Activated gamma-delta T cell treated with Interleukin-2 at 50 U/mL for 16 hours (primary cell): Measurements from ENCODE around the gene PREX1.

Experiments used
- DNase-seq: peaks from one replicate; pipeline ENCODE4 v3.0.0-alpha.2; 2020

Gene PREX1

GRCh38 chr20:48649104-48649626 lies 178.6 kb downstream of the PREX1 start:
- DNase-seq, result no peak

DNA sequence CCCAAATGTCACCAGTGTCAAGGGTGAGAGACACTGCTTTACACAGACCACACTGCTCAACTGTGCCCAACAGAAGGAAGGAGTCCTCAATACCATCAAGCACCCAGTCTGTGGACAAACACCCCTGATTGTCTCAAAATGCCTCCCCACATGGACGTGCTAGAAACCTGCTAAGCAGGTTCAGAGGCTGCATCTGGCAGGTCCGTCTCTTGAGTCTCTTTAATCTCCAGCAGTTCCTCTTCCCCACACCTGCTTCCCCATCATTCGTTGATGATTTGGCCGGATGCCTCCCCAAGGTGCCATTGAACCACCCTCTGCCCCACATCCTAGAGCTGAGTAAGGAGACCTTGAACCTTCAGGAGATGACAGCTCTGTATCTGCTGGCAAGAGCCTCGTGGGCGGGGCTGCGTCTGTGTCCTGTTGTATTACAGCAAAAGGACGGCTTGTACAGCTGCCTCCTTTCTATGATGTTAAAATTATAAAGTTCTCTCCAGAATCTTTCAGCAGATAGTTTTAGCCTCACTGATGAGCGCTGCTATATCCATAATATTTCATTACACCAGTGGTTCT lies 179.2 kb downstream of the PREX1 start:
- DNase-seq, result no peak

- DNase-seq, result no peak
Observed at GRCh38 chr20:48647858-48648257, 179.9 kb downstream of the PREX1 start.

DNA sequence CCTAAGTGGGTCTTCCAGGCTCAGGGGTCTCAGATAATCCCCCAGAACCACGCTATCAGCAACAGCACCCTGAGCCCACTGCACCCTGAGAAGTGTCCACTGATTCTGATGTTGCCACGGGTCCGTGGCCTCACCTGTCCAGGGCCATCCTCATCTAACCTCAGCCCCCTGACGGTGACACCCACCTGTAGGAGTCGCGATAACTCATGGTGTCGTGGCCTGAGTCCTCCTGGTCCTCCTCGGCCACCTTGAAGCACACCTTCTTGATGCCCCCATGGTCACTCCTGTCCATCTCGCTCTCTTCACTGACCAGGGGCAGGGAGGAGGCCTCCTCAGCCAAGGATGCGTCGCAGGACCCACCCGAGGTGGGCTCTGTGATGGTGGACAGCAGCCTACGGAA lies 182.1 kb downstream of the PREX1 start:
- no peak for DNase-seq

- DNase-seq, result no peak
Observed at GRCh38 chr20:48644286-48644828, 183.4 kb downstream of the PREX1 start.

DNA sequence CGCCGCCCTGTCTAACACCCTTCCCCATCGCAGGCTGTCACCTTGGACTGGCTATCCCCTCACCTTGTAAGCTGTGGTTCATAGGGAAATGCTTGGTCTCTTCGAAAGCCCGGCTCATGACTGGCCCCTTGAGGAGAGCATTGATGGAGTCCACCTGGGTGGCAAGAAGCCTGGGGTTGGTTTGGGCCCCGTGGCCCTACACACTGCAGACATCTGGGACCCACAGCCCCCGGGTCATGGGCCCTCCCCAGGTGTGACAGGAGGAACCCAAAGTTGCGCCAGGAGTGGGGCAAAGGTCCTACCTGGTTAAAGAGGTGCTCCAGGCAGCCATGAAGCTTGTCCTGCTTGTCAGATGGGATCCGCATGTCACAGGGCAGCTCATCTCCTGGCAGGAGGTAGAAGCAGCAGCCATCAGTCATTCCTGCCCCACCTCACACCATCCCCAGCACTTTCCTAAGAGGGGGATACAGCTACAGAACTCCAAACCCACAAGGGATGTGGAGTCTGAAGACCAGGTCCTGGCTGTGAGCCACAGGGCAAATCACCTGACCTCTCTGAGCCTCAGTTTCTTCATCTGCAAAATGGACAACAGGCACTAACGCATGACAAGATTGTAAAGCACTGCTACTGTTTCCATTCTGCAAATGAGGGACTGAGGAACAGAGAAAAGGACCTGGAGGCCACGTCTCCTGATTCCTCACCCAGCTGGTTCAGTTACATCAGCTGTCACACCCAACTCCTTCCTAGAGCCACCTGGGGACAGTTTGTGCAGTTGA lies 185.5 kb downstream of the PREX1 start:
- no peak for DNase-seq

DNA sequence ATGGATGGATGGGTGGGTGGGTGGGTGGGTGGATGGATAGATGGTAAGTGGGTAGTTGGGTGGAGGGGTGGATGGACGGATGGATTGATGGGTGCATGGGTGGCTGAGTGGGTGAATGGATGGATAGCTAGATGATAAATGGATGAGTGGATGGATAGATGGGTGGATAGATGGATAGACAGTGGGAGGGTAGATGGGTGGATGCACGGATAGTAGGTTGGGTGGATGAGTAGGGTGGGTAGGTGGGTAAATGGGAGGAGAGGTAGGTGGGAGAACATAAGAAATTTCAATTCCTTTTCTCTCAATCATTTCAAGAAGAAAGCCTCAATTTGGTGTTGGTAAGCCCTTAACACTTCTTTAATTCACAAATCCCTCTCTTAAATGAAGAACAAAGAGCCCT lies 186.9 kb downstream of the PREX1 start:
- DNase-seq, result no peak

GRCh38 chr20:48639899-48640298 lies 187.9 kb downstream of the PREX1 start:
- no peak for DNase-seq

GRCh38 chr20:48638546-48638945 lies 189.3 kb downstream of the PREX1 start:
- DNase-seq, result no peak

DNA sequence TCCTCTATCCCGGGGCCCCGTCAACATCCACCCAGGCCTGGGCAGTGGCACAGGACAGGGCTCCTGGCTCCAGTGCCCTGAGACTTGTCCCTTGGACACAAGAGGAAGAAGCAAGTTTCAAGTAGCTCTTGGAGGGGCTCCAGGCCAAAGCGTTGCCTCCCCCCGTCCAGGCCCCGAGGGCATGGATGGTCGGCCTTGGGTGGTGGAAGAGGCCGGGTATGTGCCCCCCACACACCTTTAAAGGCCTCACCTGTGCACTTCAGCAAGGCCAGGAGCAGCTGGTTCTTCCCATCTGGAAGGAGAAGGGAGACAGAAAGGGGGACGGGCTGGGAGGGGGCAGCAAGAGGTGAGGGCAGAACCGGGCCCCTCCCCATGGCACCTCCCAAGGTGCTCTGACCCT lies 190.3 kb downstream of the PREX1 start:
- DNase-seq, result no peak

DNA sequence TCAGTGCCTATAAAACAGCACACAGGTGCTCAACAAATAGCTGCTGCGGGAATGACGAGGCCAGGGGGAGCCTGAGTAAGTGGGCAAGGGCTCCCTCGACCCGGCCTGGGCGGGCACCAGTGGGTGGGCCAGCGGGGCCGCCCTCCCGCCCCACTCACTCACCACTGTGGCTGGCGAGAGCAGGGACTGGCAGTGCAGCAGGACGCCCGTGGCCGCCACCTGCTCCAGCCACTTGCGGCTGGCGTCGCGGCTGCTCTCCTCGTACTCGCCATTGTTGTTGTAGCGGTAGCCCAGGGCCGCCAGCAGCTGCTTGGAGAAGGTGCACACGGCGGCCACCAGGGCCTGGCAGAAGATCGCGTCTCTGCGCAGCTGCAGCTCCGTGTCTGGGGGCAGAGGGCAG lies 191.5 kb downstream of the PREX1 start:
- no peak for DNase-seq

- DNase-seq, result peak; percentile 47
Observed at GRCh38 chr20:48635791-48636267, 192.0 kb downstream of the PREX1 start.

DNA sequence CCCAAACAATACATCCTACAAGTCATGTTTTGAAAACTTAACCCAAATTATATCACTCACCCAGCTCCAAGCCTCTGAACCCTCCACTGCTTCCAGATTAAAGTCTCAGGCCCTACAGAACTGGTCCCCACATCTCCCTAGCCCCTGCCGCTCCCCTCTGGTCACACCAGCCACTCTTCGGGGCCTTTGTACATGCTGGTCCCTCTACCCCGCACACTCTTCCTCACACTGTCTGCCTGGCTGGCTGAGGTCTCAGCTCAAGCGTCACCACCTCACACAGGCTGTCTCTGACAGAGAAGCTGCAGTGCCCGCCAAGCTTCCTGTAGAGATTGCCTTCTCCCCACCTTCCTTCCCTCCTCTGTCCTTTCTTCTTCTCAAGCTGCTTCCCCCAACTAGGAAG lies 192.4 kb downstream of the PREX1 start:
- no peak for DNase-seq

DNA sequence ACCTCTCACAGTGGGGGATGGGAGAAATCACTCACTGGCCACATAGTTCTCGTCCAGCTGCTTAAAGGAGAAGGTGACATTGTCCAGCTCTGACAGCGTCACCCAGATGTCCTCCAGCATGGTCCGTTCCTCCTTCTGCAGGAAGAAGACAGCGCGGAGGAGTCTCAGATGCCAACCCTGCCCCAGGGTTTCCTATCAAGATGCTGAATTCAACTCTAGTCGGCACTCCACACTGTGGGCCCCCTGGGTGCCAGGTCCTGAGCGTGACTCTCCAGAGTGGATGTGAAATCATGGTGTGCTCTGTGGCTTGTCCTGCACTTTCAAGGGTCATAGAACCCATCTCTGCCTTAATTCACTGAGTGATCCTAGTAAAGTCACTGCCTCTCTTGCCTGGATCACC lies 193.2 kb downstream of the PREX1 start:
- no peak for DNase-seq

DNA sequence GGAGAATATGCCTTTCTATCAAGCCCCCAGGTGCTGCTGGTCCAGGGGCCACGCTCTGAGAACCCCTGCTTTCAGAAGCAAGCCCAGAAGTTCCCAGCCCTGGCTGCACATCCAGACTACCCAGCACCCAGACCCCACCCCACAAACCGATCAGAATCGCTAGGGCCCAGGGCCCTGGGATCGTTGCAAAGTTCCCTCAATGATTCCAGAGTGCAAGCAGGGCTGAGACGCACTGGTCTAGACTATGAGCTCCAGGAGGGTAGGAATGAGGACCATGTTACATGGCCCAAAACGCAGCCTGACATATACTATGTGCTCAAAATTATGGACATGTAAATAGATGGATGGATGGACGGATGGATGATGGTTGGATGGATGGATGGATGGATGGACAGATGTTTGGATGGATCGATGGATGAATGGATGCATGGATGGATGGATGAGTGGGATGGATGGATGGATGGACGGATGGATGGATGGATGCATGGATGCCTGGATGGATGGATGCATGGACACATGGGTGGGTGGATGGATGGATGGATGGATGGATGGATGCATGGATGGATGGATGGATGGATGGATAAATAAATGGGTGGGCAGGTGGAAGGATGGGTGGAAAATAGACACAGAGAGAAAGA lies 194.1 kb downstream of the PREX1 start:
- no peak for DNase-seq

- DNase-seq, result no peak
Observed at GRCh38 chr20:48632825-48633619, 194.8 kb downstream of the PREX1 start.

DNA sequence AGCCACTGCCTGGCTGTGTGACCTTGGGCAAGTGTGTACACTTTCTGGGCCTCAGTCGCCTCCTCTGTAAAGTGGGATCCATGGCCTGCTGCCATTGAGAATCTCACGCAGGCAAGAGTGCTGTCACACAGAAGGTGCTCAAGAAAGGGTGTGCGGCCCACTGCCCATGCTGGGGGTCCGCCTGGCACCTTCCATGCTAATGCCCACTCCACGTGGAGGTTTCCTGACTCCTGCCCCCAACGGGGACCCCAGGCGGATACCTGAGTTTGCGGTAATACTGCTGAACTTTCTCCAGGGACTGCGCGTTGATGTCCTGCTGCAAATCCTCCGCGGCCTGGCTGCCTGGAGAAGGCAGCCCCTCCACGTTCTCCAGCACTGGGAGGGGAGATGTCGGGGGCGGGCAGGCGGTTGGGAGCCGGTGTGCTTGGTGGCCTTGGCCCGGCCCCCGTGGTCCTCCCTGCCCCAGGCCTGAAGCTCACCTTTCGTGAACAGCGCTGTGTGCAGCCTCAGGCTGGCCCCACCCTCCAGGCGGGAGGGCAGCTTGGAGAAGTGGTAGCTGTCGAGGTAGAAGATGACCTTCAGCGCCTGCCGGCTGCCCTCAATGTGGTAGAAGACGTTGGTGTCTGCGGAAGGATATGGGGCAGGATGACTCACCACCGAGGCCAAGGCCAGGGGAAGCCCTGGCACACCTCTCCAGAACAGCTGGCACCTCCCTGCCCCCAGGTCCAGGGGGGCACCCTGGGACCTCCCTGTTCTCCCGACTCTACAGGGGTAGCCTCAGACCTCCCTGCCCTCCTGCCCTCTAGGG lies 195.6 kb downstream of the PREX1 start:
- no peak for DNase-seq

- no peak for DNase-seq
Observed at GRCh38 chr20:48631114-48632016, 196.4 kb downstream of the PREX1 start.

GRCh38 chr20:48630342-48631075 lies 197.3 kb downstream of the PREX1 start:
- no peak for DNase-seq

DNA sequence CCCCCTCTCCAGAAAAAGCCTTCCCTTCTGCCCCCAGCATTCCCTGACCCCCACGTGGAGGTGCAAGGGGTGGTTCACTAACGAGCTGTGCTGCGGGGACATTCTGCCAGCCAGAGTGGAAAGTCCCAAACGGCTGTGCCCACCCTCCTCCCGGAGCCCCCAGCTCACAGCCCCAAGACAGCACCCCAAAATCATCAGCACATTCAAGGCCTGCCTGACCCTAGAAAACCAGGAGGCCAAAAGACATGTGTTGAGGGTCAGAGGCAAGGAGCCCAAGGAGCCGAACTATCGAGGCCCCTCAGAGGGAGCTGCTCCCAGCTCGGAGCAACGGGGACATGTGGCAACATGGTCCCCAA lies 197.9 kb downstream of the PREX1 start:
- no peak for DNase-seq
